ENCODE data around the gene CSRNP3.

The CSRNP3 gene

GRCh38 chr2:165575044-165575615, 105.6 kb downstream of the CSRNP3 start:
- no peak for DNase-seq (ENCODE audit: low read depth)
- no peak for TF ChIP-seq CTCF (IDR thresholded peaks at IDR 0.05; ENCODE audit: low read depth, low read length, missing control alignments)
- H3K4me3 ChIP-seq (ENCODE audit: low read depth, low read length) = no peak overlapping the region

- no peak for DNase-seq (ENCODE audit: low read depth)
- no peak overlapping the region for H3K4me3 ChIP-seq (ENCODE audit: low read depth, low read length)
- no peak for TF ChIP-seq CTCF (IDR thresholded peaks at IDR 0.05; ENCODE audit: low read depth, low read length, missing control alignments)
Observed at GRCh38 chr2:165576409-165577154, 107.1 kb downstream of the CSRNP3 start.

DNA sequence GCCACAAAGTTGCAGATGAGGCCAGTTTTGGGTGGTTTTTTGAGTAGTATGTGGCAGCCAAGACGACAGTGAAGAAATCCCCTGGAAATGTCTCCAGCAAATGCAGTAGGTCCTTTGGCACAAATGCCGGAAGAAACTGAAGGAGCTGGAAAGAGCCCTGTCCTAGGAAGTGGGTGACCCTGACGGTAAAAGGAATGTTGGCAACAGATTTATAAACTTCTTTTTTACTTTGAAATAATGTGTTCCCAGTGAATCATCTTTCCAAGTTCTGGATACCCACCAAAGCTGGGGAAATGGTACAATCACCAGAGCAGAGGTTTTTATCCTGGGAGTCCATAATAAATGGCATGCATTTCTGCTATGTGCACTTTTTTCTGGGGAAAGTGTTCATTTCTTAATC, 112.9 kb downstream of the CSRNP3 start:
- no peak overlapping the region for H3K4me3 ChIP-seq (ENCODE audit: low read depth, low read length)
- no peak for DNase-seq (ENCODE audit: low read depth)
- TF ChIP-seq CTCF (IDR thresholded peaks at IDR 0.05; ENCODE audit: low read depth, low read length, missing control alignments) = no peak

- TF ChIP-seq CTCF (IDR thresholded peaks at IDR 0.05; ENCODE audit: low read depth, low read length, missing control alignments) = no peak
- H3K4me3 ChIP-seq (ENCODE audit: low read depth, low read length) = no peak overlapping the region
- no peak for DNase-seq (ENCODE audit: low read depth)
Observed at GRCh38 chr2:165582863-165583506, 113.5 kb downstream of the CSRNP3 start.

- no peak overlapping the region for H3K4me3 ChIP-seq (ENCODE audit: low read depth, low read length)
- TF ChIP-seq CTCF (IDR thresholded peaks at IDR 0.05; ENCODE audit: low read depth, low read length, missing control alignments) = no peak
- DNase-seq (ENCODE audit: low read depth) = no peak
Observed at GRCh38 chr2:165584126-165584654, 114.7 kb downstream of the CSRNP3 start.

GRCh38 chr2:165586019-165586418, 116.5 kb downstream of the CSRNP3 start:
- TF ChIP-seq CTCF (IDR thresholded peaks at IDR 0.05; ENCODE audit: low read depth, low read length, missing control alignments) = no peak
- H3K4me3 ChIP-seq (ENCODE audit: low read depth, low read length) = no peak overlapping the region
- DNase-seq (ENCODE audit: low read depth) = no peak

Measured in GM12864 (cell line).